Upper lobe of left lung (tissue), 4 donors: ENCODE measurements around the gene PRKRA.

Source experiments
- POLR2A ChIP-seq, 4 donors: fragments of 450-650 bp; IDR thresholded peaks; one replicate each; pipeline ENCODE4 v1.5.1; 2016 to 2017; ENCODE audit warnings: antibody characterized with exemption in 4 of 4, mild to moderate bottlenecking in 2 of 4
- POLR2AphosphoS5 ChIP-seq, 2 donors: sonication (generic); formaldehyde crosslinking; IDR thresholded peaks; one replicate each; pipeline ENCODE4 v1.5.1; 2017; ENCODE audit warnings: antibody characterized with exemption in 2 of 2

- TF ChIP-seq POLR2A (IDR thresholded peaks at IDR 0.05), result no peak
- TF ChIP-seq POLR2AphosphoS5 (IDR thresholded peaks at IDR 0.05), result peak in 1 of 2 donors; percentile 5
Measured at GRCh38 chr2:178449700-178450523, 1.1 kb downstream of the PRKRA start.
